NCI-H446 (cell line): ENCODE measurements around the gene TSPAN12.
"Not testable (repeated sequence)": the region's sequence is repeated elsewhere in the genome, so short reads cannot be mapped to it uniquely, and the experiment has no call there.

Source experiments
- DNase-seq, 2 experiments: peaks; one replicate each; lab custom pipeline; 2025; lab: John Stamatoyannopoulos, UW

TSPAN12 gene

DNA sequence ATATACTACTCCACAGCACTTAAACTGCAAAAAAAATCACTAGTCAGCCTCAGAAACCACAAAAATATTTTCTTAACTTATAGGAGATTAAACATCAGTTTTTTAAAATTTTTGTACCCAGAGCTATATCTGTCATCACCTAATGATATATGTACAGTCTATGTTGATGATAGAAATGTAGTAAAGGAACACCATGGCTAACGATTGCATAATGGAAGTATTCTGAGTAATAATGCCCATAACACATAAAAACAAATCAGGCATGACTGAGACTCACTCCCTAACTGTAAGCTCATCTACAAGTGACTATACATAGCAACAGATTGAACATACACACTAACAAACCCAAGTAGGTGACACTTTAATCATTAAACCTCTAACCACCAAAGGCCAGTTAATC is 51.3 kb downstream of the TSPAN12 start:
- DNase-seq, result no peak

DNA sequence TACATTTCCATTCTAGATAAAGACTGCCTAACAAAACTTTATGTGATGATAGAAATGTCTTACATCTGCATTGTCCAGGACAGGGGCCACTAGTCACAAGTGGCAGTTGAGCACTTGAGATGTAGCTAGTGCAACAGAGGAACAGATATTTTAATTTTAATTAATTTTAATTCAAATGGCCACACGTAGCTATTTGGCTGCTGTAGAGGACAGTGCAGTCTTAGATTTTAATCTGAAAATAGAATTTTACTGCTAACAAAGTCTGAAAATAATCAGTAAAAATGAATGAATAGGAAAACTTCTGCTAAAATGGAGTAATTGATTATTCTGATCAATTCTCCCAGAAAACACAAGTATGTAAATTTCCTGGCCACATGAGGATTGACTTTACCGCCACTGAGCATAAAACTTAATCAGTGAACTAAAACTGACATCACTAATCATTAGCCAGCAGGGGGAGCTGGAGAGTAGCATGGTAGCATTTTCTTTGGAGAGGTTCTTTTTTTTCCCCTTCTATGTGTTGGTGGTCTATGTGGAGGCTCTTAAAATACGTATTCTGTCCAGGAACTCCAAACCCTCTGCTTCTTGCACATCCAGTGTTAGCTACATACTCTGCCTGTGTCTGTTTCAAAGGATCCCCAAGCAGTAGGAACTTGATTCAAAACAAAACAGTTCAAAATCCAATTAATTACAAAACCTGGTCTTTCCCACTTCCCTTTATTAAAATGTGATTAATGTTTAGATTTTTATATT is 52.1 kb downstream of the TSPAN12 start:
- peak; percentile 83 to 86 for DNase-seq

DNA sequence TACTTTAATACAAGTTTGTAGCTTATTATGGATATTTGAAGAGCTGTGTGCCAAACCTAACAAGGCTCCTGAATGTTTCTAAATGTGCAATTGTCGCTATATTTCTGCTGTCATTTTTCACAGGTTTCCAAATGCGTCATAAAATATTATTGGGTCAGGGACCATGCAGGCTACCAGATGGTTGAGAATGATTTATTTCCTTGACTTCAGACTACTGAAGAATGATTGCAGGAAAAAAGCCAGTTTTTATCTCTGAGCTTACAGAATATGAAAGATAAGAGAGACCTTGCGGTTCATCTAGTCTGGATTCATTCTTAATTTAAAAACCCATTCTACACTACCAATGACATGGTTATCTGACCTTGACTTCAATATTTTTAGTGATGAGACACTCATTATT is 55.2 kb downstream of the TSPAN12 start:
- no peak for DNase-seq

DNA sequence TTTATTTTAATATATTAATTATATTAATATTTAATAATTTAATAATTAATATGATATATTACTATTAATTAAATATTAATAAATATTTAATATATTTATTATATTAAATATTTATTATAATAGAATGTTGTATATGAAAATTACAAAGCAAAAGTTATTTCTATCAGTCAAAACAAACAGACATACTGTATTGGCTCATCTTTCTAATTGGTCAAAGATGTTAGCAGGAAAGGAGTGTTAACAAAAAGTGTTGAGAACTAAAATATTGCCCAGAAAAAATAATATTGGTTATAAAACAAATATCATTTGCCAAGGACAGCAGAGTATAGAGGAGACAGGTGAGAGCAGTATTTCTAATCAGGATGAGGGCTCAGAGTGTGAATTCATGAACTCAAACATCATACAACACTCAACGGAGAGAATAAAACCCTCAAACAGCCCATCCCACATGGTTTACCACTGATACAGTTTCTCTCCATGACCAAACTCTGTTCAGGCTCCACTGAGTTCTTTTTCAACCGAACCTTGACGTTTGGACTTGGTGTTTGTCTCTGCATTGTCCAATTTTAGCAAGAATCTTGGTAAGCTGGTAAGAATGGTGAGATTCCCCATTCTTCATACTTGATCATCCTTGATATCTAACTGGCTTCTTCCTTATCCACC is 58.0 kb downstream of the TSPAN12 start:
- DNase-seq, result no peak

DNA sequence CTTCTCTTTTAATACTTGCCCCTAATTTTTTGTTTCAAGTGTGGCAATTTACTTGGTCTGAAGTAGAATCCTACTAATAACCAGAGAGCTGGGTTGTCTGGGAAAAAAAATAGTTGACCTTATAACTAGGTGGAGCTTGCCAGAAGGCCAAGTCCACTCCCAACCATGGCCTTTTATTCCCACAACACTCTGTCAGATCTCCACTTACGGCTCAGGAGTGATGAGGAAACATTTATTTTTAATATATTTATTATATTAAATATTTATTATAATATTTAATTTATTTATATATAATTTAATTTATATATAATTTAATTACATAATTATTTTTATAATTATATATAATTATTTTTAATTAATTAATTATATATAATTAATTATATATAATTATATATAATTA is 58.8 kb downstream of the TSPAN12 start:
- DNase-seq, result no peak

DNA sequence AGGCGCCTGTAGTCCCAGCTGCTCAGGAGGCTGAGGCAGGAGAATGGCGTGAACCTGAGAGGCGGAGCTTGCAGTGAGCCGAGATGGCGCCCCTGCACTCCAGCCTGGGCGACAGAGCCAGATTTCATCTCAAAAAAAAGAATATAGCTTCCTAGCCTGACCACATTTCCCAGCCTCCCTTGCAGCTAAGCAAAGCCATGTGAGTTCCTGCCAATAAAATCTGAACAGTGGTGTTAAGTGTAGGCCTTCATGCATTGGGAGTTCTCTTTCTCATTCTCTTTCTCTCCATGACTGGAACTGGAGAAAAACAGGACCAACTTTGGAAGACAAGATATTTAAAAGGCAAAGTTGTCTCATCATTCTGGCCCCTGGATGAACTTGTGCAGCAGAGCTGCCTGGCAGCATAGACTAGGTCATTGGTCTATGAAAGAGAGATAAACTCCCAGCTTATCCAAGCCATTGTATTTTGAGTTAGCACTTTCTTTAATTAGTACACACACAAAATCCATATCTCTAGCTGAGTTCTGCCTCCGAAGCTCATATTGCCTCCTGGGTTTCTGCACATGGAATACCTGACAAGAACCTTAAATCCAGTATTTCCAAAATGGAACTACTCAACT is 60.8 kb downstream of the TSPAN12 start:
- no peak for DNase-seq

DNA sequence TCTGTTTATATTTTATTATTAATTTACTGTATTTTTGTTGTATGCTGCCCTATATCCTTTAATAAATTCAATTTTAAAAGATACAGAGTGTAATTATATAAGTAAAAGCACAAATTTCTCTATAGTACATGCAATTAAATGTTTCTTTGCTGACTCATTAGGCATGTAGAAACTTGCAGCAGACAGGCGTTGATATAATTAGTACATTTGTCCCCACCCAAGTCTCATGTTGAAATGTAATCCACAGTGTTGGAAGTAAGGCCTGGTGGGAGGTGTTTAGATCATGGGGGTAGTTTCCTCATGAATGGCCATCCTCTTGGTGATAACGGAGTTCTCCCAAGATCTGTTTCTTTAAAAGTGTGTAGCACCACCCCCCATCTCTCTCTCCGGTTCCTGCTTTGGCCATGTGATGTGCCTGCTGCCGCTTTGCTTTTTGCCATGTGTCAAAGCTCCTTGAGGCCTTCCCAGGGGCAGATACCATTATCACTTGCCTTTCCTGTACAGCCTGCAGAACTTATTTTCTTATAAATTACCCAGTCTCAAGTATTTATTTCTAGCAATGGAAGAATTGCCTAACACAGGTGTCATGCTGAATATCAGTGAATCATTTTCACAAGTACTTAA is 63.7 kb downstream of the TSPAN12 start:
- no peak for DNase-seq

DNA sequence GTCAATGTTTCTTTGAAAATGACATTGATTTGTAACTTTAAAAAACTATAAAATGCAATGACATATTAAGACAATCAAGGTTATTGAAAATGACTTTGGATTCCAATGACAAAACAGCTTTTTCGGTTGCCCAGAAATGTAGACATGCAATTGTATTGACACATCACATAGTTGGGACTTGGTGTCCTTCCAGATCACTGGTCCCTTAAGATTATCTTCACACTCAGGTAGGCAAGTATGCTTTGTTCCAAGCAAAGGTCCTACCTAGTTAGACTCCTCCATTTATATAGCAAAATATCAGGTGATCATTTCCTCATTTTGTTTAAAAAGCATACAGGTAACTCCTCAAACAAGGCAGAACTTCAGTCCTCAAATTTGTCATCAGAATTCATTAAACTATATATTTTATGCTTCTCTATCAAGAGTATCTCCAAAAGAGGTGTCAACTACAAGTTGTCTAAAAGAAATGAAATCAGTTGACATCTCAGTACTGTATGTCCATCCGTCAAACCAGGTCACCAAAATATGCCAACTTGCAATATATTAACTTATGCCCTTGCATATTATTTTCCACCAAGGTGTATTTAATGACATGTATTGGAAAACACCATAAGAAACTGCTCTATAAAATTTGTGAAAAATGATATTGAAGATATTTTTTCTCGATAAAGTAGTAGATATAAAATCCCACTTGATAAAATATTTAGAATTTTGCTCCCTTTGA is 64.6 kb downstream of the TSPAN12 start:
- no peak for DNase-seq

DNA sequence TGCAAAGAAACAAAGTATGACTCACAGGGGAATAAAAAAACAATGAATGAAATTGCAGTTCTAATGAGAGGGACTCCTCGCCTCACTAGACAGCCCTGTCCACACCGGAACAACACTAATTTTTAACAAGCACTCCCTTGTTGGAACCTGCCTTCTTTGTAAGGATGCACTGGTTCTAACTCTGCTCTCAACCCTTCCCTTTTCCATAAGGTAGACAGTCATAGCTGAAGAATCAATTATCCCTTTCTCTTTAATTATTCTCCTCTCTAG is 65.1 kb downstream of the TSPAN12 start:
- no peak for DNase-seq

DNA sequence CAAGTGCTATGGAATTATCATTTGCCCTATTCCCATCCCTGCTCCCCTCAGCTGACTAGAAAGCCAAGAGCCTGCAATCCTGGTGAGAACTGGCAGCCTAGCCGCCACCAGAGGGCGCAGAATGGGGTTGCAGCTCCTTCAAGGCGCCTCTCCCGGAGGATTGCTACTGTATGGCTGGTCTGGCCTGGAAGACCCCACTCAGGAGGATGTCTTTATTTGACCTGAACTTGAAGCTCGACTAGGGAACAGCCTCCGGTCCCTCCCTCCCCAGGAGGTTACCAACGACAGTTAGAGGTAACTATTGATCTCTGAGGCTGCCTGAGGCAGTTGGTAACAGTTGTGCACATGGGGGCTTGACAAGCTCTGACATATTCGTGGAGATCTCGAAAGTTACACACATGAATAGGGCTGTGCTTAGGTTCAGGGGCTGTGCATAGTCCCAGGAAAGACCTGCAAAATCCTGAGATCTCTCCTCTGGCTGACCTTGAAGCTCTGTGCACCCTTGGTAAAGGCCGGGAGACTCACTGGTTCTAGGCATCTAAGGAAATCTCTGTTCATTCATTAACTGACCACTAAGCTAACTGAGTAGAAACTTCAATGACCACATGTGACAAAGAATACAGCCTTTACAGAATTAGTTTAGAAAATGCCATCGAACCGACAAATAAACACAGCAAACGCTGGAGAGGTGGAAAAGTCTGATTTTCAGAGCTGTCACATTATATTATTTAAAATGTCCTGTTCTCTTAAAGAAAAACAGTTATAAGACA is 65.7 kb downstream of the TSPAN12 start:
- DNase-seq, result peak in 1 of 2 experiments; percentile 60

DNA sequence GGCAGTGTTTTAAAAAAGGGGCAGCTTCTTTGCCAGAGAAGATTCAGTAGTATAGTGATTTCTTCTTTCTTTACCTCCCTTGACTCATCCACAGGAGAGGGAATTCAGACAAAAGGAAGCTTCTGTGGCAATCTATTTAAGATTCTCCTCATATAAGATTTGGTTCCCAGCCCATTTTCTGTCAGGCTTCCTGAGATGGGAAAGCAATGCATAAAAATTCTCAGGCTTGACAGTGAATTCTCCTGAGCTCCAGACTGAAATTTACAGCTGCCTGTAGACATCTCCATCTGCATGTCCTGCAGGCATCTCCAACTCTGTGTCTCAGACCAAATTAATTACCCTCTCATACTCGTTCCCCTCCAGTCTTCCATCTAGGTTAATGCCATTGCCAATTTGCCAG is 72.8 kb downstream of the TSPAN12 start:
- peak in 1 of 2 experiments; percentile 26 for DNase-seq

DNA sequence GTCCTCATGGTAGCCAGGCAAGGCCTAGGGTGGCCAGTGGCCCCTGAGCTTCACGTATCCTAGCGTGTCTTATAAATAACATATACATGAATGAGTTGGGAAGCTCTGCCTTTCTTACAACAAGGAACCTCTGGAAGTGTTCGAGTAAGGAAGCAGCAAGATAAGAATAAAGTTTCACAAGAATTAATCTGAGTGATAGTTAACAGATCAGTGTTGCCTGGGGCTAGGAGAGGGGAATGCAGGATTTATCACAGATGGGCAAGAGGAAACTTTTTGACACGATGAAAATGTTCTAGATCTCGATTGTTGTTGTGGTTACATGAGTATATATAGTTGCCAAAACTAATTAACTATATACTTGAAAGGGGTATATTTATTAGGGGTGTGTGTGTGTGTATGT is 74.2 kb downstream of the TSPAN12 start:
- DNase-seq, result no peak

DNA sequence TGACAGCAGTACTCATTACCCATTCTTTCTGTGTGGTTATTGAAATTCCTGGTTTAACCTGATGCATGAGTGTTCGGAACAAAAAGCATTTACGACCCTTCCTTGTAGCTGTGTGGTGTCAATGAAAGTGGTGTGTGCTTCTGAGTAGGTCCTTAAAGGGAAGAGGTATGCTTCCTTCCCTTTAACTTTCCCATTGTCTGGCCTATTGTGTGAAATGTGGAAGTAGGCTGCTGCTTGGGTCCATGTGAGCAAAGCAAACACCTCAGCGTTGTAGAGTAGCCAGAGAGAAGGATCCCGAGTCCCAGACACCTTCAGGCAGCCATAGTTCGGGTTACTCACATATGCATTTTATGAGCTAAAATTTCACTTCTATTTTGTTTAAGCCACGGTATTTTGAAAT is 74.7 kb downstream of the TSPAN12 start:
- DNase-seq, result no peak

DNA sequence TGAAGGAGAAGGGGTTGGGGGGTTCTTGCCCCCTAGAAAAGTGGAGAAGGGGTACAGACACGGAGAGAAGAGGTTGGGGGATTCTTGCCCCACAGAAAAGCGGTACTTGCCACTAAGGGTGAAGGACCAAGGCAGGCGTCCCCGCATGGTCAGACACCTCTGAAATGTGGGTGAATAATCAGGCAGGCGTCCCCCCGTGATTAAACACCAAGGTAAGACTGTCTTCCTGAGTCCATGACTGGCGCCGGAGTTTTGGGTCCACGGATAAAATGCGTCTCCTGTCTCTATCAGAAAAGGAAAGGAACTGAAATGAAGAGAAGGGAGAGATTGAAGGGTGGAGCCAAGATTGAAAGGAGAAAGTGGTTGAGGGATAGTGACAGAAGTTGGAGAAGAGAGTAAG is 76.0 kb downstream of the TSPAN12 start:
- not testable (repeated sequence) for DNase-seq

DNA sequence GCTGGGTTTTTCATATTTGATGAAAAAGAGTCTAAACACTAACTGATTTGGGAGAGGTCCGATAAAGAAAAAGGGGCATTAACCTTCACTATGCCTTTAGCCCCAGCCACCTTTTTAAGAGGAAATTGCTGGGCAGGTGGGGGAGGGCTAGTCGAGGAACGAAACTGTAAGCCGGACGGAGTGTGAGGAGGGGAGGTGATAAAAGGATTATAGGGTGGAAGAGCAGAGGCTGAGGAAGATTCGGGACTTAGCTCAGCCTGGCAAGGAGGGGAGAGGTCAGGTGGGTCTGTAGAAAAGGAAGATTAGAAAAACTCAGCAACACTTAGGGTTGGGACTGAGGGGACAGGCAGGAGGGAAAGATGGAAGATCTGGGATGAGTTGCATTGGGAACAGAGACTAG is 77.0 kb downstream of the TSPAN12 start:
- no peak for DNase-seq

DNA sequence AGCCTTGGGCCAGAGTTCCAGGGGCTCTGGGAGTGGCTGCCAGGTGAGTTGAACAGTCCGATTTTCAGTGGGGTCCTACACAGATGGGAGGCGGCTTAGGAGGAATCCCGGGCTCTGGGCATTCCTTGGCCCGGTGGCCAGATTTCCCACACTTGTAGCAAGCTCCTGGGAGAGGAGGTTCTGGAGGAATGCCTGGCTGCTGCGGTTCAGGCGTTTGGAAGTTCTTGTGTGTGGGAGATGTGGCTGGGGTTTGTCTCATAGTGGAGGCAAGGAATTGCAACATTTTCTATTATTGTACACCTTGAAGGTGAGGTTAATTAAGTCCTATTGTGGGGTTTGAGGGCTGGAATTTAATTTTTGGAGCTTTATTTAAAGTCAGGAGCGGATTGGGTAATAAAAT is 77.5 kb downstream of the TSPAN12 start:
- DNase-seq, result not testable (repeated sequence)

DNA sequence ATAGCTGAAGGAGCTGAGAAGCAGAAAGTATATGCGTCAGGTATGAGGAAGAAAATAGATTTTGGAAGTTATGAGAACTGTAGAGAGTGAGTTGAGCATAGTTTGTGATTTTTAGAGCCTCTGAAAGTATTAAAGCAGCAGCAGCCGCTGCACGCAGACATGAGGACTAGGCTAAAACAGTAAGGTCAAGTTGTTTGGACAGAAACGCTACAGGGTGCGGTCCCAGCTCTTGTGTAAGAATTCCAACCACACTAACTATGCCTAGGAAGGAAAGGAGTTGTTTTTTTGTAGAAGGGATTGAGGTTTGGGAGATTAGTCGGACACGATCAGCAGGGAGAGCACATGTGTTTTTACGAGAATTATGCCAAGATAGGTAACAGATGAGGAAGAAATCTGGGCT is 78.9 kb downstream of the TSPAN12 start:
- DNase-seq, result not testable (repeated sequence)

DNA sequence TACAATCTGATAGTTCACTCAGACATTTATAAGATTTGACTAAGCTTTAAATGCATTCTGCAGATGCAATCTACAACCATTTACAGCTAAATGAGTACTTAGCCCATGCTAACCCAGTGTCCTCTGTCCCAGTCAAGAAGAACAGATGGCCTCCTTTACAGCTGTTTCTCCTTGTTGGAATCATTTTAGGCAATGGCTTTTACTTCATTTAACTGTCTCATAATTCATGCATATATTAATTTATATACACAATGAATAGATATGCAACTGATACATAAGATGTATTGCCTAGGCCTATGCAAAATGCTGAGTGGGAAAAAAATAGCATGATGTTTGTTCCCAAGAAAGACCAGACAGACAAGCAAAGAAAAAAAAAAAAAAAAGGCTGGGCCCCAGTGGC is 82.2 kb downstream of the TSPAN12 start:
- DNase-seq, result peak in 1 of 2 experiments; percentile 6

DNA sequence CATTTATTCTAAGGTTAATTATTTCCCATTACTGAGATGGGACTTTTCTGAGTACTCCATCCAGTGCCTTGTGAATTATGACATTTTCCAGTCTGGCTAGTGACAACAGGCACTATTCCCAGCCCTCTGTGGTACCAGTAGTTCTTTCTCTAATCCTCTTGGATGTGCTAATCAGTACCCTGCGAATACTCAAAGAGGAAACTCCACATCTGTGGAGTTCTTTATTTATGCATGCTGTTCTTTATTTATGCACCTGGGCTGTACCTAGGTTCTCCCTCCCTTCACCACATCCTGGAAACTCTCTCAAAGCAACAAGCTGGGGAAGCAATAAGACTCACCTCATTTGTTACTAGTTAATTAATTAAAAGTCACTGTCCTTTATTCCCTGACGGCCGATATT is 83.5 kb downstream of the TSPAN12 start:
- DNase-seq, result no peak

DNA sequence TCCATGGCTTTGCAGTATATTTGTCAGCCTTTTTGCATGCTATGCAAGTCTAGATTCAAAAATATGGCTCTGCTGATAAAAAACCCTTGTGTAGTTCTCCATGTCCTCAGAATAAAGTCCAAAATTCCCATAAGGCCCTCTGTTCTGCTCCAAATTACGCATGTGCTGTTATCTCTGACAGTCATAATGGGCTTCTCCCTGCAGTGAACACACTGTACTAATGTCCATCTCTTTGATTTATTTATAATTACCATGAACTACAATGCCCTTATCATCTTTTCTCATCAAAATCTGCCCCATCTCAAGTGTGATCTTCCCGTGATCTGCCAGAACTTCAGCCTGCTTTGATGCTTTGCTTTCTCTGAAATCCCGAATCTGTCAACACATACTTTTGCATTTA is 87.7 kb downstream of the TSPAN12 start:
- no peak for DNase-seq

DNA sequence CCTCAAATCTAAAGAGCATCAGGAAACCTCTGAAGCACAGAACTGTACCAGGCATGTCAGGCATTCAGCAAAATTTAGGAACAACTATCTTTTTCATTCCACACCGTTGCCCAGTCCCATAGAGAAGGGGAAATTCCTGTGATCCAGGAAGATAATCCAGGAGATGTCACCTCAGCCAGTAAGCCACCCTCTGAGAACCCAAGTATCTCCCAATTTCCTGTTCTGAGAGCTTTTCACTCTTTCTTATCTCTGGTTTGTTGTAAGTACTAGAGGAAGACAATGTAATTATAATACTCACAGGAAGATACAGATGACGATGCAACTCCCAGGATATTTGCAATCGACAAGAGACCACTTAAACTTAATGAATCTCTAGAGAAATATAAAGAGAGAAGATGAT is 97.1 kb downstream of the TSPAN12 start:
- DNase-seq, result no peak

DNA sequence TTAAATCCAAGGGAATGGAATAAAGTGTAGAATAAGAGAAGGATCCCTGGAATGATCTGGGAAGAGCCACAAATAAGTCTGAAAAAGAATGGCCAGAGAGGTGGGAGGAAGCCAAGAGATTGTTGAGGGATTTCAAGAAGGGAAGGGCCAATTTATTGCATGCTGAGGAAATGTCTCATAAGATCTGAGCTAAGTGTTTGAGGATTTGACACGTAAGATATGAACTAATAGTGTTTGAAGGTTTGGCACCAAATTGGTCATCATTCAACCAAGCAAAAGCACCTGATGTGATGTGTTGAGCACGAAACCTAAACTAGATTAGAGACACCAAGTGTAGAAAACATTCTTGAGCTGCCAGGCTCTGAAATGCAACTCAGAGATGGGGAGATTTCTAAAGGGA is 97.9 kb downstream of the TSPAN12 start:
- no peak for DNase-seq
